ENCODE measurements around the gene PCDHB5. TPM values are rescaled to one million over a fixed set of nuclear protein-coding genes. Genes with fewer than 3 reads are reported as not detected.
"Not testable (repeated sequence)": the region's sequence is repeated elsewhere in the genome, so short reads cannot be mapped to it uniquely, and the experiment has no call there.

Gene PCDHB5
- total and polyA plus RNA-seq, 2 of the 13 experiments (the other 11 are each of a cell fraction or from before 2014, with no cell fraction given): 0.07 to 0.08 TPM

- FAIRE-seq; H3K4me3 ChIP-seq (replicated peaks in 1 of 3; ENCODE audit: insufficient read depth in 1 of 3, low read depth in 2 of 3, low read length in 3 of 3); H2AFZ ChIP-seq (ENCODE audit: low read length); DNase-seq (ENCODE audit: low spot score); H3K79me2 ChIP-seq (ENCODE audit: insufficient read depth, low read length); H4K20me1 ChIP-seq (ENCODE audit: insufficient read depth, low read length); H3K9ac ChIP-seq (ENCODE audit: insufficient read depth, low read depth, low read length); CTCF ChIA-PET (ENCODE audit: low intra/inter-chr PET ratio, low total read pairs); H3K4me2 ChIP-seq (ENCODE audit: low read depth, low read length); ATAC-seq; POLR2A ChIA-PET; H3K9me3 ChIP-seq (ENCODE audit: low read length); in situ Hi-C loops (cut with HindIII; ENCODE audit: extremely low pct_ligation_motif_present, low pct_unique_long_range_greater_than_20kb); H3K27ac ChIP-seq (ENCODE audit: extremely low read length, insufficient read depth, low read length); H3K4me1 ChIP-seq (ENCODE audit: insufficient read depth, low read length); BruUV-seq (replicated peaks); intact Hi-C loops (cut with micrococcal nuclease; ENCODE audit: unreplicated experiment); H3K27me3 ChIP-seq (ENCODE audit: control insufficient read depth in 1 of 2, insufficient read depth in 2 of 2, low read length in 2 of 2); H3K36me3 ChIP-seq (replicated peaks in 1 of 2; ENCODE audit: control insufficient read depth in 1 of 2, insufficient read depth in 2 of 2, low read length in 2 of 2): not testable (repeated sequence)
- 79% methylated on average over 33 of the region's 79 CpGs for WGBS (ENCODE audit: low lambda C conversion rate)
These were observed 39.5 kb downstream of the PCDHB5 start for GRCh38 chr5:141174291-141175104.

DNA sequence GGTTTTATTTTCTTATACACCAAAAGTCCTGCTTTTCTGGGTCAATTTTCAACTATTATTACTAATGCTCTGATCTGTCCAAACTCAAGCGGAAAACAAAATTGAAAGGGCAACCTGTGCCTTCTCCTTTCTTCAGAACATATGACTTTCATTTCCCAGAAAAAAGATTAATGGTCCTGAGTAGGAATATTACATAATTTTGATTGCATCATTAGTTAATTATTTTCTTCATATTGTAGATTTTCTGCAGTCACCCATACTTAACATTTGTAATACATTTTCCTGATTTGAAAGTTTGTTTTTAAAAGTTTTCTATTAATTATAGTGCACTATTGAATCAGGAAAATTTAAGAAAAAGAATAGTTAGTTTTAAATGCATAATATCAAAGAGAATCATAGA lies 40.9 kb downstream of the PCDHB5 start:
- Histone ChIP-seq H3K4me2 (ENCODE audit: low read depth, low read length) (no peak overlapping the region), H3K27me3 (ENCODE audit: control insufficient read depth in 1 of 2, insufficient read depth in 2 of 2, low read length in 2 of 2) (no peaks in the 10 kb centered on the region; a peak in 1 of 5 replicates), H3K79me2 (ENCODE audit: insufficient read depth, low read length) (no peaks in the 10 kb centered on the region), H4K20me1 (ENCODE audit: insufficient read depth, low read length) (no peaks in the 10 kb centered on the region), H3K27ac (ENCODE audit: extremely low read length, insufficient read depth, low read length) (no peak overlapping the region), H3K4me3 (replicated peaks in 1 of 3; ENCODE audit: insufficient read depth in 1 of 3, low read depth in 2 of 3, low read length in 3 of 3) (no peak overlapping the region), H2AFZ (ENCODE audit: low read length) (no peak overlapping the region), H3K4me1 (ENCODE audit: insufficient read depth, low read length) (no peaks in the 10 kb centered on the region), H3K9me3 (ENCODE audit: low read length) (no peaks in the 10 kb centered on the region), H3K36me3 (replicated peaks in 1 of 2; ENCODE audit: control insufficient read depth in 1 of 2, insufficient read depth in 2 of 2, low read length in 2 of 2) (no peaks in the 10 kb centered on the region), H3K9ac (ENCODE audit: insufficient read depth, low read depth, low read length) (no peak overlapping the region)
- BruUV-seq (replicated peaks): no TSS peak
- no peak for ATAC-seq
- intact Hi-C loops (cut with micrococcal nuclease; ENCODE audit: unreplicated experiment): no loop called here
- POLR2A ChIA-PET: no interaction called here
- in situ Hi-C loops (cut with HindIII; ENCODE audit: extremely low pct_ligation_motif_present, low pct_unique_long_range_greater_than_20kb): no loop called here
- 0% methylated on average over 1 of the region's 1 CpG for WGBS (ENCODE audit: low lambda C conversion rate)
- no peak for TF ChIP-seq ZNF597 (CRISPR knock-in tag; IDR thresholded peaks at IDR 0.05)
- TF ChIP-seq PTBP1 (IDR thresholded peaks at IDR 0.05; ENCODE audit: low read depth, low read length, poor library complexity, severe bottlenecking): no peak
- TF ChIP-seq ZNF773 (CRISPR knock-in tag; IDR thresholded peaks at IDR 0.05; ENCODE audit: borderline replicate concordance): no peak
- no peak for TF ChIP-seq SP140L (CRISPR knock-in tag; IDR thresholded peaks at IDR 0.05; ENCODE audit: borderline replicate concordance)
- TF ChIP-seq CEBPB (IDR thresholded peaks at IDR 0.05; ENCODE audit: borderline replicate concordance, low read depth, low read length): peak; percentile 10; the same call in 1 of the 2 replicates
- TF ChIP-seq EHMT2 (IDR thresholded peaks at IDR 0.05; ENCODE audit: borderline replicate concordance, low read depth, low read length): no peak
- no peak for TF ChIP-seq ZNF121 (CRISPR knock-in tag; IDR thresholded peaks at IDR 0.05)
- TF ChIP-seq DNMT3B (CRISPR knock-in tag; conservative IDR thresholded peaks at IDR 0.05): no peak
- no peak for TF ChIP-seq NFE2L2 (IDR thresholded peaks at IDR 0.05; ENCODE audit: low read length)
- peak; percentile 47; the same call in 1 of the 2 replicates for TF ChIP-seq ATF7 (IDR thresholded peaks at IDR 0.05)
- no peak for TF ChIP-seq ATF7 (CRISPR knock-in tag; IDR thresholded peaks at IDR 0.05)
- no peak for TF ChIP-seq PAWR (CRISPR knock-in tag; IDR thresholded peaks at IDR 0.05; ENCODE audit: borderline replicate concordance)
- no peak for TF ChIP-seq MLLT10 (CRISPR knock-in tag; IDR thresholded peaks at IDR 0.05)
- TF ChIP-seq ZNF761 (CRISPR knock-in tag; conservative IDR thresholded peaks at IDR 0.05): no peak
- no peak for FAIRE-seq
- no peak for DNase-seq (ENCODE audit: low spot score)
- CTCF ChIA-PET (ENCODE audit: low intra/inter-chr PET ratio, low total read pairs): no interaction called here
